Neural cell (in vitro differentiated cells): Measurements from ENCODE around the gene PBRM1. TPM values are rescaled to one million over a fixed set of nuclear protein-coding genes. Genes with fewer than 3 reads are reported as not detected.

ENCODE experiments used
- H2AFZ ChIP-seq: fragments of 200-600, 300-800 bp; sonication (generic), shearing (Covaris generic); 2 replicates; pipeline ENCODE4 v1.6.0; 2014; ENCODE audit warnings: low read depth, mild to moderate bottlenecking, antibody characterized with exemption, low read length, moderate library complexity
- H3F3A ChIP-seq: fragments of 200-600 bp; shearing (Covaris generic); 2 replicates; pipeline ENCODE4 v1.6.1; 2016; ENCODE audit warnings: mild to moderate bottlenecking, moderate library complexity, mixed read lengths, antibody characterized with exemption, low read length; ENCODE audit not compliant: insufficient read depth, poor library complexity, severe bottlenecking
- H3K27ac ChIP-seq: fragments of 200-600, 300-800 bp; sonication (generic), shearing (Covaris generic); 2 replicates; pipeline ENCODE4 v1.5.1; 2014; ENCODE audit warnings: mild to moderate bottlenecking, low read length, moderate library complexity
- H3K27me3 ChIP-seq: fragments of 300-800, 200-600 bp; sonication (generic), shearing (Covaris generic); 2 replicates; pipeline ENCODE4 v1.6.0; 2014; ENCODE audit warnings: mild to moderate bottlenecking, low read depth, low read length, moderate library complexity; ENCODE audit not compliant: insufficient read depth
- H3K36me3 ChIP-seq: fragments of 300-800, 200-600 bp; sonication (generic), shearing (Covaris generic); 2 replicates; pipeline ENCODE4 v1.5.1; 2014; ENCODE audit warnings: mild to moderate bottlenecking, antibody characterized with exemption, low read length, moderate library complexity; ENCODE audit not compliant: insufficient read depth
- H3K4me2 ChIP-seq: fragments of 300-800, 200-600 bp; sonication (generic), shearing (Covaris generic); 2 replicates; pipeline ENCODE4 v1.6.0; 2014; ENCODE audit warnings: mild to moderate bottlenecking, low read length
- H3K4me3 ChIP-seq: fragments of 300-800, 200-600 bp; sonication (generic), shearing (Covaris generic); 2 replicates; pipeline ENCODE4 v1.5.1; 2014; ENCODE audit warnings: mild to moderate bottlenecking, low read length, moderate library complexity
- H3K79me2 ChIP-seq: fragments of 200-600 bp; shearing (Covaris generic); replicated peaks from 2 replicates; pipeline ENCODE4 v1.6.0; 2014; ENCODE audit warnings: mild to moderate bottlenecking, low read length, moderate library complexity; ENCODE audit not compliant: insufficient read depth
- H3K9ac ChIP-seq: fragments of 300-800, 200-600 bp; sonication (generic), shearing (Covaris generic); 2 replicates; pipeline ENCODE4 v1.6.1; 2016; ENCODE audit warnings: mild to moderate bottlenecking, low read length, mixed read lengths
- H3K9me2 ChIP-seq: fragments of 200-600 bp; shearing (Covaris generic); 2 replicates; pipeline ENCODE4 v1.6.1; 2016; ENCODE audit warnings: mild to moderate bottlenecking, low read length, mixed read lengths; ENCODE audit not compliant: insufficient read depth
- H3K9me3 ChIP-seq: fragments of 200-600, 300-800 bp; sonication (generic), shearing (Covaris generic); 2 replicates; pipeline ENCODE4 v1.6.1; 2016; ENCODE audit warnings: mild to moderate bottlenecking, mixed run types, low read length, moderate library complexity, mixed read lengths
- H4K20me1 ChIP-seq: fragments of 200-600 bp; shearing (Covaris generic); 2 replicates; pipeline ENCODE4 v1.6.1; 2016; ENCODE audit warnings: mild to moderate bottlenecking, mixed run types; ENCODE audit not compliant: insufficient read depth
- EP300 ChIP-seq: fragments of 450-650 bp; conservative IDR thresholded peaks from 2 replicates; pipeline ENCODE4 v1.6.1; 2014; ENCODE audit warnings: antibody characterized with exemption, mild to moderate bottlenecking, moderate library complexity; ENCODE audit not compliant: poor library complexity, severe bottlenecking
- EZH2 ChIP-seq: fragments of 200-600, 300-800 bp; shearing (Covaris generic), sonication (generic); IDR thresholded peaks from 2 replicates; pipeline ENCODE4 v1.6.1; 2014; ENCODE audit warnings: antibody characterized with exemption, low read length, borderline replicate concordance, mild to moderate bottlenecking; ENCODE audit not compliant: insufficient read depth, poor library complexity, severe bottlenecking
- MXI1 ChIP-seq: fragments of 450-650 bp; conservative IDR thresholded peaks from 2 replicates; pipeline ENCODE4 v1.6.1; 2014; ENCODE audit warnings: antibody characterized with exemption, mild to moderate bottlenecking; ENCODE audit not compliant: poor library complexity, severe bottlenecking
- POLR2AphosphoS5 ChIP-seq: IDR thresholded peaks from 2 replicates; pipeline ENCODE4 v1.6.1; 2012
- RAD21 ChIP-seq: fragments of 450-650 bp; conservative IDR thresholded peaks from 2 replicates; pipeline ENCODE4 v1.6.1; 2014; ENCODE audit warnings: antibody characterized with exemption, mild to moderate bottlenecking, moderate library complexity
- SMC3 ChIP-seq: fragments of 450-650 bp; conservative IDR thresholded peaks from 2 replicates; pipeline ENCODE4 v1.6.1; 2014; ENCODE audit warnings: antibody characterized with exemption, mild to moderate bottlenecking, moderate library complexity; ENCODE audit not compliant: poor library complexity
- TAF1 ChIP-seq: IDR thresholded peaks from 2 replicates; pipeline ENCODE4 v1.6.1; 2012; ENCODE audit warnings: low read depth
- polyA plus RNA-seq: library from polyadenylated mRNA; depleted of rRNA; stranded (reverse); fragments of >200 nt; gene quantifications from 2 replicates; pipeline ENCODE4 v1.2.3, GENCODE V29; 2014
- TF ChIP-seq, protein P1 (sequence below): fragments of 450-650 bp; IDR thresholded peaks from 2 replicates; pipeline ENCODE4 v1.5.1; 2014; ENCODE audit warnings: antibody characterized with exemption, mild to moderate bottlenecking, moderate library complexity; ENCODE audit not compliant: poor library complexity, severe bottlenecking
- TF ChIP-seq, protein P2 (sequence below): IDR thresholded peaks from 2 replicates; pipeline ENCODE4 v1.6.1; 2012; ENCODE audit warnings: borderline replicate concordance

PBRM1 gene
- polyA plus RNA-seq, 1 donor from 2014 or later: 66.6 TPM

DNA sequence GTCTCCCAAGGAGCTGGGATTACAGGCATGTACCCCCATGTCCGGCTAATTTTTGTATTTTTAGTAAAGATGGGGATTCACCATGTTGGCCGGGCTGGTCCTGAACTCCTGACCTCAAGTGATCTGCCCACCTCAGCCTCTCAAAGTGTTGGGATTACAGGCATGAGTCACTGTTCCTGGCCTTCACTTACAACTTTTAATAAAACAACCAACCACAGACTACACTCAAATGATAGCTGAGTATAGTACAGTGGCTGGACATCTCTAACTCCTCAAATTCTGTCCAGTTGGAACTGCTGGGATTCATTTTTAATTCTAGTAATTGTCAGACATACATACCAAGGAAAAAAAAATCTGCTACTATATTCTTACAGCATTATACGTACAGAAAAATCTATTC, 71.0 kb downstream of the PBRM1 start:
- Histone ChIP-seq H3K4me2 (no peak overlapping the region), H3K9ac (no peak overlapping the region), H3K9me3 (no peaks in the 10 kb centered on the region), H3K27ac (no peak overlapping the region), H3K36me3 (peaks cover 8% of the 10 kb centered on the region), H2AFZ (no peak overlapping the region), H3K79me2 (no peaks in the 10 kb centered on the region), H3K9me2 (no peaks in the 10 kb centered on the region), H4K20me1 (no peaks in the 10 kb centered on the region), H3F3A (no peaks in the 10 kb centered on the region), H3K27me3 (no peaks in the 10 kb centered on the region), H3K4me3 (no peak overlapping the region)
- TF ChIP-seq, protein P1, sequence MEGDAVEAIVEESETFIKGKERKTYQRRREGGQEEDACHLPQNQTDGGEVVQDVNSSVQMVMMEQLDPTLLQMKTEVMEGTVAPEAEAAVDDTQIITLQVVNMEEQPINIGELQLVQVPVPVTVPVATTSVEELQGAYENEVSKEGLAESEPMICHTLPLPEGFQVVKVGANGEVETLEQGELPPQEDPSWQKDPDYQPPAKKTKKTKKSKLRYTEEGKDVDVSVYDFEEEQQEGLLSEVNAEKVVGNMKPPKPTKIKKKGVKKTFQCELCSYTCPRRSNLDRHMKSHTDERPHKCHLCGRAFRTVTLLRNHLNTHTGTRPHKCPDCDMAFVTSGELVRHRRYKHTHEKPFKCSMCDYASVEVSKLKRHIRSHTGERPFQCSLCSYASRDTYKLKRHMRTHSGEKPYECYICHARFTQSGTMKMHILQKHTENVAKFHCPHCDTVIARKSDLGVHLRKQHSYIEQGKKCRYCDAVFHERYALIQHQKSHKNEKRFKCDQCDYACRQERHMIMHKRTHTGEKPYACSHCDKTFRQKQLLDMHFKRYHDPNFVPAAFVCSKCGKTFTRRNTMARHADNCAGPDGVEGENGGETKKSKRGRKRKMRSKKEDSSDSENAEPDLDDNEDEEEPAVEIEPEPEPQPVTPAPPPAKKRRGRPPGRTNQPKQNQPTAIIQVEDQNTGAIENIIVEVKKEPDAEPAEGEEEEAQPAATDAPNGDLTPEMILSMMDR: no peak
- no peak for TF ChIP-seq EZH2
- TF ChIP-seq SMC3: no peak
- TF ChIP-seq RAD21: no peak
- no peak for TF ChIP-seq EP300
- TF ChIP-seq POLR2AphosphoS5: no peak
- TF ChIP-seq TAF1: no peak
- TF ChIP-seq, protein P2, sequence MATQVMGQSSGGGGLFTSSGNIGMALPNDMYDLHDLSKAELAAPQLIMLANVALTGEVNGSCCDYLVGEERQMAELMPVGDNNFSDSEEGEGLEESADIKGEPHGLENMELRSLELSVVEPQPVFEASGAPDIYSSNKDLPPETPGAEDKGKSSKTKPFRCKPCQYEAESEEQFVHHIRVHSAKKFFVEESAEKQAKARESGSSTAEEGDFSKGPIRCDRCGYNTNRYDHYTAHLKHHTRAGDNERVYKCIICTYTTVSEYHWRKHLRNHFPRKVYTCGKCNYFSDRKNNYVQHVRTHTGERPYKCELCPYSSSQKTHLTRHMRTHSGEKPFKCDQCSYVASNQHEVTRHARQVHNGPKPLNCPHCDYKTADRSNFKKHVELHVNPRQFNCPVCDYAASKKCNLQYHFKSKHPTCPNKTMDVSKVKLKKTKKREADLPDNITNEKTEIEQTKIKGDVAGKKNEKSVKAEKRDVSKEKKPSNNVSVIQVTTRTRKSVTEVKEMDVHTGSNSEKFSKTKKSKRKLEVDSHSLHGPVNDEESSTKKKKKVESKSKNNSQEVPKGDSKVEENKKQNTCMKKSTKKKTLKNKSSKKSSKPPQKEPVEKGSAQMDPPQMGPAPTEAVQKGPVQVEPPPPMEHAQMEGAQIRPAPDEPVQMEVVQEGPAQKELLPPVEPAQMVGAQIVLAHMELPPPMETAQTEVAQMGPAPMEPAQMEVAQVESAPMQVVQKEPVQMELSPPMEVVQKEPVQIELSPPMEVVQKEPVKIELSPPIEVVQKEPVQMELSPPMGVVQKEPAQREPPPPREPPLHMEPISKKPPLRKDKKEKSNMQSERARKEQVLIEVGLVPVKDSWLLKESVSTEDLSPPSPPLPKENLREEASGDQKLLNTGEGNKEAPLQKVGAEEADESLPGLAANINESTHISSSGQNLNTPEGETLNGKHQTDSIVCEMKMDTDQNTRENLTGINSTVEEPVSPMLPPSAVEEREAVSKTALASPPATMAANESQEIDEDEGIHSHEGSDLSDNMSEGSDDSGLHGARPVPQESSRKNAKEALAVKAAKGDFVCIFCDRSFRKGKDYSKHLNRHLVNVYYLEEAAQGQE: no peak
- no peak for TF ChIP-seq MXI1

DNA sequence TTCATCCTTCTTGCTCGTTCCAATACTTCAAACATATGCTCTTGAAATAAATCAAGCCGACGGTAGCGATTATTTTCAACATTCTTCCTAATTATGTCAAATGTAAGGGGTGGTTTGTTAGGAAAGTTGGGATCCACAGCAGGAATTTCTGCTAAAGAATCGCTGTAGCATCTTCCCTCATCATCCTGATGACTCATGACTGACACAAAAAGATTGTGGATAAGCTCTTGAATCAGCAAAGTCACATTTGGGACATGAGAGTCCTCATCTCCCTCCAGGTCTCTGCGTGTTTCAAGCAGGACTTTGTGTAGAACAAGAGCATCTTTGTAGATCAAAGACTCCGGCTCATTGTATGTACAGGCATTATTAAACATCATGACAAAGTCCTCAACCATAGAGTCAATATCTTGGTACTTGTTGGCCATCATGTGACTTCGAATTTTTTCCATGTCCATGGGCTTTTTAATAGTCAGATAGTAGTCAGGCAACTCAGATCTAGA, 76.3 kb downstream of the PBRM1 start:
- TF ChIP-seq, protein P1: no peak
- no peak for TF ChIP-seq TAF1
- TF ChIP-seq RAD21: no peak
- no peak for TF ChIP-seq SMC3
- no peak for TF ChIP-seq POLR2AphosphoS5
- no peak for TF ChIP-seq EP300
- no peak for TF ChIP-seq EZH2
- TF ChIP-seq, protein P2: no peak
- Histone ChIP-seq H3K27ac (no peak overlapping the region), H3K4me3 (no peak overlapping the region), H3K27me3 (no peaks in the 10 kb centered on the region), H3K36me3 (peaks cover 8% of the 10 kb centered on the region), H3K9me2 (no peaks in the 10 kb centered on the region), H3K4me2 (no peak overlapping the region), H3F3A (no peaks in the 10 kb centered on the region), H4K20me1 (no peaks in the 10 kb centered on the region), H2AFZ (no peak overlapping the region), H3K9me3 (no peaks in the 10 kb centered on the region), H3K79me2 (peaks cover 6% of the 10 kb centered on the region), H3K9ac (no peak overlapping the region)
